ENCODE results near the gene MRPL49.
A peak's percentile ranks its signal among the peaks of the same experiment; 100 is the strongest.

- TF ChIP-seq CTCF (IDR thresholded peaks at IDR 0.05) (peak in 5 of 6 experiments; percentile 26 to 54 (median 45)), POLR2A (IDR thresholded peaks at IDR 0.05) (no peak)
Observed at GRCh38 chr11:65078151-65078550, 44.0 kb upstream of the MRPL49 start.
